Chondrocyte (in vitro differentiated cells): ENCODE measurements around the gene ABL1. TPM values are rescaled to one million over a fixed set of nuclear protein-coding genes. Genes with fewer than 3 reads are reported as not detected.

Experiments
- DNase-seq: peaks from one replicate; pipeline ENCODE4 v3.0.0; 2021; ENCODE audit warnings: mixed read lengths, low spot score
- H3K27ac Mint-ChIP-seq: one replicate; pipeline ENCODE4 v1.8.0; 2021; ENCODE audit warnings: mild to moderate bottlenecking, moderate library complexity, mixed read lengths; ENCODE audit not compliant: unreplicated experiment
- H3K27me3 Mint-ChIP-seq: 2 replicates; pipeline ENCODE4 v1.8.0; 2021; ENCODE audit warnings: low read depth, mixed read lengths
- H3K36me3 Mint-ChIP-seq: 2 replicates; pipeline ENCODE4 v1.8.0; 2021; ENCODE audit warnings: low read depth, mixed read lengths
- H3K4me1 Mint-ChIP-seq: 2 replicates; pipeline ENCODE4 v1.8.0; 2021; ENCODE audit warnings: low read depth, mild to moderate bottlenecking, mixed read lengths
- H3K4me3 Mint-ChIP-seq: one replicate; pipeline ENCODE4 v1.8.0; 2021; ENCODE audit warnings: mild to moderate bottlenecking, moderate library complexity, mixed read lengths; ENCODE audit not compliant: unreplicated experiment
- H3K9me3 Mint-ChIP-seq: 2 replicates; pipeline ENCODE4 v1.8.0; 2021; ENCODE audit warnings: low read depth, mixed read lengths
- CTCF ChIP-seq: fragments of 200-600 bp; sonication (generic); IDR thresholded peaks from 2 replicates; pipeline ENCODE4 v1.5.0; 2021; ENCODE audit warnings: antibody characterized with exemption, mild to moderate bottlenecking, moderate library complexity
- total RNA-seq: library from RNA; stranded (reverse); gene quantifications from 3 replicates; pipeline ENCODE4 v1.2.1, GENCODE V29; 2021

The ABL1 gene
- total RNA-seq, 1 donor from 2014 or later: 93.7 TPM

DNA sequence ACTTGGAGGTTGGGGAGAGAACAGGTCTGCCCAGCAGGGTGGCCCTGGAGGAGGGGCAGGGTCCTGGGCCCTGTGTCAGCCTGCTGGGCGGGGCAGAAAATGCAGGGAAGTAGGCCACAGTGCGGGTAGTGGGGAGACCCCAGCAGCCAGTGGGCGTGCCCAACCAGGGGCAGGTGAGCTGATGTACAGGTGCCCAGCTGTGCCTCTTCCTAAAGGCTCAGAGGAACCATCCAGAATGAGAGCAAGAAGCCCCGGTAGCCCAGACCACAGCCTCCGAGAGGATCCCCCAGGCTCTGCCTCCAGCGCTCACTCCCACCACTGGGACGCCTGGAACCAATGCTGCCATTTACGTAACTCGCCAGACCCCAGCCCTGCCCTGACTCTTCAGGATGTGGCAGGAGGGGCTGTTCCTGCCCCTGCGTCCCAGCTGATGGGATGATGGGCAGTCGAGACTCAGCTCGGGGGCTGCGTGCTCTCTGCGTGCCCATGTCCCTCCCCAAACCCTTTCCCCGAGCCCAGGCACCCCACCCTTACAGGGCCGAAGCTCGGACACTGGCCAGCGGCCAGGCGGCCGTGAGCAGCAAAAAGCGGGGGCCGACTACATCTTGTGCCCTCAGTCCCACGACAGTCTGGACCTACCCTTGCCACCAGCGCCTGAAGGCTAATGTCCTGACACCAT lies 79.5 kb downstream of the ABL1 start:
- Mint-ChIP-seq H3K4me1 (peaks cover 4% of the 10 kb centered on the region), H3K36me3 (no peaks in the 10 kb centered on the region), H3K27me3 (peaks cover 2% of the 10 kb centered on the region), H3K4me3 (no peak overlapping the region), H3K9me3 (no peaks in the 10 kb centered on the region), H3K27ac (no peak overlapping the region)
- DNase-seq: no peak
- no peak for TF ChIP-seq CTCF

DNA sequence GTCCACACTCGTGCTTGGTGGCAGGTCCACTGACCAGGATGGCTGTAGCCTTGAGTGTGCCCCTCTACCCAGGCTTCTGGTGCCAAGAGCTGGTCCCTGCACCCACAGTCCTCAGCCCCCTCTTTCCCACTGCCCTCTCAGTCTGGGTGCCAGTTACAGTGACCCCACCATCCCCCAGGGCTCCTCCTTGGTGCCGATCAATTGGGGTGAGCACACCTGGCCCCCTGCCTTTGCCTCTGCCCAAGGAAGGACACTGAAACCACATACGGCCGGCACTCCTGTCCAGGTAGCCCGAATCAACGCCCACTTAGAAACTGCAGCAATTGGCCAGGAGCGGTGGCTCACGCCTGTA lies 80.0 kb downstream of the ABL1 start:
- no peak for DNase-seq
- peaks cover 4% of the 10 kb centered on the region for H3K4me1 Mint-ChIP-seq
- H3K36me3 Mint-ChIP-seq: no peaks in the 10 kb centered on the region
- H3K27me3 Mint-ChIP-seq: peaks cover 2% of the 10 kb centered on the region
- no peak overlapping the region for H3K4me3 Mint-ChIP-seq
- no peaks in the 10 kb centered on the region for H3K9me3 Mint-ChIP-seq
- no peak for TF ChIP-seq CTCF
- H3K27ac Mint-ChIP-seq: no peak overlapping the region

GRCh38 chr9:130917168-130917960 lies 82.3 kb downstream of the ABL1 start:
- Mint-ChIP-seq H3K36me3 (no peaks in the 10 kb centered on the region), H3K27ac (no peak overlapping the region), H3K4me3 (no peak overlapping the region), H3K9me3 (no peaks in the 10 kb centered on the region), H3K27me3 (peaks cover 2% of the 10 kb centered on the region), H3K4me1 (peaks cover 4% of the 10 kb centered on the region)
- no peak for TF ChIP-seq CTCF
- DNase-seq: no peak

- no peak for DNase-seq
- peaks cover 4% of the 10 kb centered on the region for H3K36me3 Mint-ChIP-seq
- H3K9me3 Mint-ChIP-seq: no peaks in the 10 kb centered on the region
- H3K27ac Mint-ChIP-seq: no peak overlapping the region
- H3K4me3 Mint-ChIP-seq: no peak overlapping the region
- peaks cover 1% of the 10 kb centered on the region for H3K4me1 Mint-ChIP-seq
- TF ChIP-seq CTCF: no peak
- peaks cover 5% of the 10 kb centered on the region for H3K27me3 Mint-ChIP-seq
Measured at GRCh38 chr9:130918101-130918825, 83.2 kb downstream of the ABL1 start.

- H3K4me1 Mint-ChIP-seq: no peaks in the 10 kb centered on the region
- no peak for TF ChIP-seq CTCF
Measured at GRCh38 chr9:130918826-130919558, 83.9 kb downstream of the ABL1 start.

More at GRCh38 chr9:130918826-130919558, 83.9 kb downstream of the ABL1 start:
- Mint-ChIP-seq H3K36me3 (peaks cover 4% of the 10 kb centered on the region), H3K4me3 (no peak overlapping the region), H3K27me3 (peaks cover 5% of the 10 kb centered on the region), H3K9me3 (no peaks in the 10 kb centered on the region), H3K27ac (no peak overlapping the region)
- no peak for DNase-seq
